ENCODE data around the gene LATS2.

- TF ChIP-seq CHD2 (IDR thresholded peaks at IDR 0.05; ENCODE audit: low read length) (no peak), TCF12 (IDR thresholded peaks at IDR 0.05; ENCODE audit: low read depth, low read length) (no peak), SP1 (IDR thresholded peaks at IDR 0.05; ENCODE audit: low read depth, low read length) (no peak), EGR1 (IDR thresholded peaks at IDR 0.05; ENCODE audit: borderline replicate concordance, low read depth, low read length) (no peak), RFX5 (IDR thresholded peaks at IDR 0.05; ENCODE audit: borderline replicate concordance, low read depth, low read length) (no peak), CTCF (IDR thresholded peaks at IDR 0.05; ENCODE audit: control extremely low read depth in 1 of 3, insufficient read depth in 1 of 3, low read depth in 1 of 3, low read length in 3 of 3) (no peak), MAX (IDR thresholded peaks at IDR 0.05) (no peak), HDAC6 (IDR thresholded peaks at IDR 0.05; ENCODE audit: low read depth, low read length) (no peak), BACH1 (IDR thresholded peaks at IDR 0.05; ENCODE audit: low read length) (no peak), EZH2 (IDR thresholded peaks at IDR 0.05; ENCODE audit: low read depth, low read length, severe bottlenecking) (no peak)
Measured at GRCh38 chr13:21048901-21049698, 12.3 kb downstream of the LATS2 start.
